ENCODE measurements around the gene TKFC. TPM values are rescaled to one million over a fixed set of nuclear protein-coding genes. Genes with fewer than 3 reads are reported as not detected.

The TKFC gene
- total RNA-seq, 4 donors from 2014 or later = 38.6 to 55.3 (median 47.8) TPM

- Histone ChIP-seq H3K9me3 (no peaks in the 10 kb centered on the region), H3K36me3 (peaks cover 4% of the 10 kb centered on the region), H3K4me1 (peaks cover 27% of the 10 kb centered on the region), H3K27me3 (no peaks in the 10 kb centered on the region), H3K4me3 (no peak overlapping the region), H3K27ac (no peak overlapping the region)
- 81% methylated on average over 1 of the region's 1 CpG for WGBS
- DNase-seq (ENCODE audit: low spot score in 2 of 2) = no peak
- TF ChIP-seq POLR2A (IDR thresholded peaks at IDR 0.05) (no peak), EP300 (IDR thresholded peaks at IDR 0.05) (no peak), POLR2AphosphoS5 (IDR thresholded peaks at IDR 0.05) (no peak), CTCF (IDR thresholded peaks at IDR 0.05) (no peak)
Observed at GRCh38 chr11:61390161-61390560, 57.1 kb downstream of the TKFC start.

- TF ChIP-seq CTCF (IDR thresholded peaks at IDR 0.05) = no peak
- TF ChIP-seq EP300 (IDR thresholded peaks at IDR 0.05) = no peak
- TF ChIP-seq POLR2A (IDR thresholded peaks at IDR 0.05) = no peak
- no peak for TF ChIP-seq POLR2AphosphoS5 (IDR thresholded peaks at IDR 0.05)
- 5% methylated on average over 15 of the region's 15 CpGs for WGBS
Observed at GRCh38 chr11:61392981-61393595, 60.1 kb downstream of the TKFC start.

More at GRCh38 chr11:61392981-61393595, 60.1 kb downstream of the TKFC start:
- peaks cover 28% of the 10 kb centered on the region for H3K36me3 ChIP-seq
- no peaks in the 10 kb centered on the region for H3K27me3 ChIP-seq
- no peak for DNase-seq (ENCODE audit: low spot score in 2 of 2)
- peaks cover 20% of the 10 kb centered on the region for H3K4me1 ChIP-seq
- H3K9me3 ChIP-seq = no peaks in the 10 kb centered on the region
- H3K4me3 ChIP-seq = peak overlapping the region; percentile 83
- peak overlapping the region; percentile 90 for H3K27ac ChIP-seq

Other genes with a start within 250 kb of the TKFC start
- gene CD5, start 230.7 kb upstream of the TKFC start, total RNA-seq = 1 to 10 TPM in 2 of 4 donors, under 1 TPM in 1, not detected in 1; 0.96 to 1.6 (median 1.2) TPM
- 10 to 100 TPM; 26.4 to 36.3 (median 35.7) TPM for gene VPS37C, start 171.8 kb upstream of the TKFC start, total RNA-seq
- gene PGA3, start 129.7 kb upstream of the TKFC start, total RNA-seq = 1 to 10 TPM in 1 of 4 donors, not detected in 3; 2.2 TPM
- gene PGA4, start 110.9 kb upstream of the TKFC start, total RNA-seq = 1 to 10 TPM in 1 of 4 donors, not detected in 3; 4.8 TPM
- not detected for gene PGA5, start 92.1 kb upstream of the TKFC start, total RNA-seq
- 1 to 10 TPM in 3 of 4 donors, under 1 TPM in 1; 0.26 to 1.7 (median 1.6) TPM for gene VWCE, start 37.9 kb upstream of the TKFC start, total RNA-seq
- 100 to 1,000 TPM; 151 to 219 (median 182) TPM for gene DDB1, start 123 bp upstream of the TKFC start, total RNA-seq
- gene CYB561A3, start 28.7 kb downstream of the TKFC start, total RNA-seq = 100 to 1,000 TPM in 1 of 4 donors, 10 to 100 TPM in 3; 39.9 to 110 (median 79.8) TPM
- 10 to 100 TPM; 22.3 to 43.5 (median 34.2) TPM for gene TMEM138, start 29.1 kb downstream of the TKFC start, total RNA-seq
- 10 to 100 TPM in 1 of 4 donors, 1 to 10 TPM in 3; 6.0 to 15.4 (median 8.5) TPM for gene TMEM216, start 59.4 kb downstream of the TKFC start, total RNA-seq
- gene CPSF7, start 96.7 kb downstream of the TKFC start, total RNA-seq = 10 to 100 TPM; 57.2 to 76.2 (median 70.7) TPM
- 10 to 100 TPM; 36.6 to 53.0 (median 48.4) TPM for gene SDHAF2, start 96.9 kb downstream of the TKFC start, total RNA-seq
- 1 to 10 TPM in 3 of 4 donors, not detected in 1; 1.1 to 2.1 (median 1.2) TPM for gene LRRC10B, start 175.5 kb downstream of the TKFC start, total RNA-seq
- gene SYT7, start 247.8 kb downstream of the TKFC start, total RNA-seq = 1 to 10 TPM; 5.4 to 8.4 (median 7.5) TPM